Upper lobe of left lung (tissue), 6 donors: Measurements from ENCODE around the gene LRPPRC. TPM values are rescaled to one million over a fixed set of nuclear protein-coding genes. Genes with fewer than 3 reads are reported as not detected.
"Not testable (repeated sequence)": the region's sequence is repeated elsewhere in the genome, so short reads cannot be mapped to it uniquely, and the experiment has no call there.

Experiments used
- ATAC-seq, 2 donors: fragments of 200-7000 bp; cut with Tn5 transposase; one replicate each; pipeline ENCODE4 v1.9.1; 2022; ENCODE audit warnings: mild to moderate bottlenecking in 2 of 2, moderate library complexity in 2 of 2; ENCODE audit not compliant: low FRiP score in 2 of 2
- DNase-seq, 2 donors: peaks; one replicate each; pipeline ENCODE4 v3.0.0-alpha.2; 2019 to 2020
- H3K27ac ChIP-seq, 4 donors: fragments of 200-600 bp; sonication (generic); one replicate each; pipeline ENCODE4 v1.5.1; 2016 to 2019
- H3K27me3 ChIP-seq, 4 donors: fragments of 200-600 bp; sonication (generic); one replicate each; pipeline ENCODE4 v1.5.1; 2017 to 2019
- H3K36me3 ChIP-seq, 4 donors: fragments of 200-600 bp; sonication (generic); one replicate each; pipeline ENCODE4 v1.5.1; 2016 to 2019
- H3K4me1 ChIP-seq, 4 donors: fragments of 200-600 bp; sonication (generic); one replicate each; pipeline ENCODE4 v1.5.1; 2018 to 2019
- H3K4me3 ChIP-seq, 4 donors: fragments of 200-600 bp; sonication (generic); one replicate each; pipeline ENCODE4 v1.5.1; 2017 to 2019; ENCODE audit warnings: mild to moderate bottlenecking in 2 of 4, moderate library complexity in 1 of 4
- H3K9me3 ChIP-seq, 4 donors: fragments of 200-600 bp; sonication (generic); one replicate each; pipeline ENCODE4 v1.5.1; 2018 to 2019
- EP300 ChIP-seq, 4 donors: sonication (generic); formaldehyde crosslinking; IDR thresholded peaks; one replicate each; pipeline ENCODE4 v1.5.1; 2017; ENCODE audit warnings: antibody characterized with exemption in 4 of 4, control low read depth in 2 of 4
- POLR2A ChIP-seq, 4 donors: fragments of 450-650 bp; IDR thresholded peaks; one replicate each; pipeline ENCODE4 v1.5.1; 2016 to 2017; ENCODE audit warnings: antibody characterized with exemption in 4 of 4, mild to moderate bottlenecking in 2 of 4
- POLR2AphosphoS5 ChIP-seq, 2 donors: sonication (generic); formaldehyde crosslinking; IDR thresholded peaks; one replicate each; pipeline ENCODE4 v1.5.1; 2017; ENCODE audit warnings: antibody characterized with exemption in 2 of 2
- WGBS, 2 donors: methylation state at CpG; one replicate each; pipeline ENCODE4 v1.1.5; 2017 to 2018; 5-methylcytosine and 5-hydroxymethylcytosine counted together
- total RNA-seq, 6 donors: library from RNA; depleted of rRNA in 4 of 6; stranded (reverse); fragments of >200 nt in 4 of 6; gene quantifications; one replicate each; pipeline versions ENCODE4 v1.1.0 to v1.2.1, GENCODE V29; 2016 to 2021
- TF ChIP-seq, protein P1 (sequence below), 6 experiments: fragments of 450-650 bp in 4 of 6; fragments of 200-600 bp in 2 of 6; sonication (generic) in 2 of 6; IDR thresholded peaks; one replicate each; pipeline ENCODE4 v1.5.1; 2016 to 2019; ENCODE audit warnings: antibody characterized with exemption in 6 of 6
- donor health status: DM: no; HTN: no; CAD: no; lungs with moderate emphysema.
- donor health status: DM: no; HTN: yes; CAD: no; lungs with severe emphysema.

Gene LRPPRC
- total RNA-seq, 6 donors from 2014 or later, result 29.3 to 86.2 (median 47.2) TPM

DNA sequence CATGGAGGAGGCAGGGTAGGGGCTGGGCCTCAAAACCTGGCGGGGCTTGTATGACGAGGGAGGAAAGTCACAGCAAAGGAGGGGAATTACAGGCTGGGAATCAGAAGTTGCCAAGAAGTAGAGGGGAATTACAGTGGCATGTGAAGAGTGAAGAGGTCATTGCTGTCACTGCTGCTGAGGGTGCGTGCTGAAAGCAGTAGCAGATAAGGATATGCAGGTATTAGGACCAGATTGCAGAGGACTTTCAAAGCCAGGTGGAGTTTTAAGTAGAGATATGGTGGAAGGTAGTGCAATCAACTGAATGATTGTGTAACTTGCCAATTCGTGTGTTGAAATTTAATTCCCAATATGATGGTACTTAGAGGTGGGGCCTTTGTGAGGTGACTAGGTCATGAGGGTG, 19.4 kb upstream of the LRPPRC start:
- Histone ChIP-seq H3K27me3 (no peaks in the 10 kb centered on the region), H3K27ac (no peak overlapping the region), H3K36me3 (no peaks in the 10 kb centered on the region), H3K9me3 (no peaks in the 10 kb centered on the region), H3K4me3 (no peak overlapping the region), H3K4me1 (no peaks in the 10 kb centered on the region)
- 76 to 79% methylated on average over 4 of the region's 4 CpGs for WGBS, 2 donors
- TF ChIP-seq, protein P1, sequence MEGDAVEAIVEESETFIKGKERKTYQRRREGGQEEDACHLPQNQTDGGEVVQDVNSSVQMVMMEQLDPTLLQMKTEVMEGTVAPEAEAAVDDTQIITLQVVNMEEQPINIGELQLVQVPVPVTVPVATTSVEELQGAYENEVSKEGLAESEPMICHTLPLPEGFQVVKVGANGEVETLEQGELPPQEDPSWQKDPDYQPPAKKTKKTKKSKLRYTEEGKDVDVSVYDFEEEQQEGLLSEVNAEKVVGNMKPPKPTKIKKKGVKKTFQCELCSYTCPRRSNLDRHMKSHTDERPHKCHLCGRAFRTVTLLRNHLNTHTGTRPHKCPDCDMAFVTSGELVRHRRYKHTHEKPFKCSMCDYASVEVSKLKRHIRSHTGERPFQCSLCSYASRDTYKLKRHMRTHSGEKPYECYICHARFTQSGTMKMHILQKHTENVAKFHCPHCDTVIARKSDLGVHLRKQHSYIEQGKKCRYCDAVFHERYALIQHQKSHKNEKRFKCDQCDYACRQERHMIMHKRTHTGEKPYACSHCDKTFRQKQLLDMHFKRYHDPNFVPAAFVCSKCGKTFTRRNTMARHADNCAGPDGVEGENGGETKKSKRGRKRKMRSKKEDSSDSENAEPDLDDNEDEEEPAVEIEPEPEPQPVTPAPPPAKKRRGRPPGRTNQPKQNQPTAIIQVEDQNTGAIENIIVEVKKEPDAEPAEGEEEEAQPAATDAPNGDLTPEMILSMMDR (IDR thresholded peaks at IDR 0.05), result no peak
- TF ChIP-seq EP300 (IDR thresholded peaks at IDR 0.05) (no peak), POLR2A (IDR thresholded peaks at IDR 0.05) (no peak), POLR2AphosphoS5 (IDR thresholded peaks at IDR 0.05) (no peak)
- ATAC-seq (no peak), DNase-seq (no peak)

DNA sequence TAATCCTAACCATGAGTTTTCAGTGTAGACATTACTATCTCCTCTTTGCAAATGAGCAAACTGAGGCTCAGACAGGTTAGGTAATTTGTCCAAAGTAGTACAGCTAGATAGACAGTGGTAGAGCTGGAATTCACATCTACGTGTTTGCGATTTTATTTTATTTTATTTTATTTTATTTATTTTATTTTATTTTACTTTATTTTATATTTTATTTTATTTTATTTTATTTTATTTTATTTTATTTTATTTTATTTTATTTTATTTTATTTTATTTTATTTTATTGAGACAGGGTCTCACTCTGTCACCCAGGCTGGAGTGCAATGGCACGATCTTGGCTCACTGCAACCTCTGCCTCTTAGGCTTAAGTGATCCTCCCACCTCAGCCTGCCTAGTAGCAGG, 17.4 kb upstream of the LRPPRC start:
- DNase-seq, H3K4me3 ChIP-seq: not testable (repeated sequence)
- WGBS, 2 donors, result 95 to 98% methylated on average over 3 of the region's 3 CpGs

DNA sequence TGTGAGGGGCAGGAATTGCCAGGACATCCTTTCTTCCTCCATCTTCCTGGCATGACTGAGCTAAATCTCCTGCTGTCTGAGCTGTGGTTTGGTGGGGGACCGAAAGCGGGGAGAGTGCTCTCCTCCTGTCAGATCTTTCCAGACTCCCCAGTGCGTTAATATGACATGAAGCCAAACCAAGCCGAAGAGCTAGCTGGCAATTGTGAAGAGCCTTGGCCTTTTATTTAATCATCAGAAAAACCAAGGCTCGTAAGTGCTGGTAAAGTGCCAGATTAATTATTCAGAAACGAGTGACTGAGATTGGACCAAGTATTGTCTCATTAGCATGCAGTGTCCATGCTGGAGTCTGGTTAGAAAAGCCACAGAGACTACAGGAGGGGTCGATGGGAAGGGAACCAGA, 14.5 kb upstream of the LRPPRC start:
- ATAC-seq (no peak), DNase-seq (no peak)
- no peaks in the 10 kb centered on the region for H3K36me3 ChIP-seq
- H3K9me3 ChIP-seq, result no peaks in the 10 kb centered on the region
- TF ChIP-seq POLR2A (IDR thresholded peaks at IDR 0.05) (no peak), POLR2AphosphoS5 (IDR thresholded peaks at IDR 0.05) (no peak), EP300 (IDR thresholded peaks at IDR 0.05) (no peak)
- TF ChIP-seq, protein P1 (IDR thresholded peaks at IDR 0.05), result no peak
- WGBS, 2 donors, result 62 to 77% methylated on average over 7 of the region's 7 CpGs
- peaks cover 0 to 5% (median 0%) of the 10 kb centered on the region in 4 donors for H3K4me1 ChIP-seq
- no peaks in the 10 kb centered on the region for H3K27me3 ChIP-seq
- H3K4me3 ChIP-seq, result no peak overlapping the region
- no peak overlapping the region for H3K27ac ChIP-seq

More for the DNA sequence above, 17.4 kb upstream of the LRPPRC start:
- ATAC-seq, H3K36me3 ChIP-seq, H3K27me3 ChIP-seq, H3K9me3 ChIP-seq, H3K4me1 ChIP-seq, H3K27ac ChIP-seq: not testable (repeated sequence)

DNA sequence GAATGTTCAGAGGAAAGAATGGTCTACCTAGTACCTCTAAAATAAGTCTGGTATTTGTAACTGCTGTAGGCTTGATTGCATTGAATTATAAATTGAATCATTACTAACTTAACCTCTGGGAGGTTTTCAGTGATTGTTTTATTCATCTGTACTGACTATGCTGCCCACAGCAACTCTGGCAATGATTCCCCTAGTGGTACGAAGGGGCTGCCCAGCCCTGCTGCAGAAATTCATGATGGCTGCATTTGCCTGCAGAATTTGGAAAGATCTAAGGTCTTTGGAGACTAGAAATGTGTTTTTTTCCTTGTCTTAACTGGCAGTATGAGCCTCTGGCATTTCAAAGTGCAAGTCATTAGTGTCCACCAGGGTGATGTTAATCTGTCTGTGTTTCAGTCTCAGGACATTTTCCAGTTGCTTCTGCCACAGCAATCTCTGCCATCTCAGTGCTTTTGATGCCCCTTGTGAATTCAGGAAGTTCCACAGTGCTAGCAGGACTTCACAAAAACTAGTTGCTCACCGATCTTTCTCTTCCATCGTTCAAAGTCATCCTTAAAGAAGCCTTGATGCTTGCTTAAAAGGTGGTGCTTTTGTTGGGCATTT, 13.4 kb upstream of the LRPPRC start:
- H3K36me3 ChIP-seq, result no peaks in the 10 kb centered on the region
- peaks cover 0 to 7% (median 0%) of the 10 kb centered on the region in 4 donors for H3K4me1 ChIP-seq

DNA sequence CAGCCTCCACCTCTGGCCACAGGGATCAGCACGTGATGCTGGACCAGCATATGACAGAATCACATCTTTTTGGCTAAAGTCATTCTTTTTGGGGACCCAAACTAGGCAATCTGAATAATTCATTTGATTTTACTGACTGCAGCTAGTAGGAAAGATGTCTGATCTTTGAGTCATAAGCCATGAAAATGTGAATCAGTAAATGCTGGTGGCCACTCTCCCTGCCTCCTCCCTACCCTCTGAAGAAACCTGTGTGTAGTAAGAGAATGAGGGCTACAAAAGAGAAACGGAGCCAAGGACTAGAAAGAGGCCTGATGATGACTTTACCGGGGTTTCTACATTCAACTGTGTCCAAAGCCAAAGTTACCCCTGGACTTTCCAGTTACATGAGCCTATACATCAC, 10.1 kb upstream of the LRPPRC start:
- TF ChIP-seq, protein P1 (IDR thresholded peaks at IDR 0.05), result no peak
- TF ChIP-seq EP300 (IDR thresholded peaks at IDR 0.05), result no peak
- no peak for TF ChIP-seq POLR2AphosphoS5 (IDR thresholded peaks at IDR 0.05)
- no peak for TF ChIP-seq POLR2A (IDR thresholded peaks at IDR 0.05)
- no peaks in the 10 kb centered on the region for H3K9me3 ChIP-seq
- no peak overlapping the region for H3K4me3 ChIP-seq
- no peaks in the 10 kb centered on the region for H3K27me3 ChIP-seq
- H3K4me1 ChIP-seq, result peaks cover 0 to 7% (median 0%) of the 10 kb centered on the region in 4 donors
- DNase-seq (no peak), ATAC-seq (no peak)
- H3K36me3 ChIP-seq, result no peaks in the 10 kb centered on the region
- 79 to 80% methylated on average over 3 of the region's 3 CpGs for WGBS, 2 donors
- no peak overlapping the region for H3K27ac ChIP-seq

More for the DNA sequence above, 13.4 kb upstream of the LRPPRC start:
- ATAC-seq (no peak), DNase-seq (no peak)
- H3K9me3 ChIP-seq, result no peaks in the 10 kb centered on the region
- H3K27me3 ChIP-seq, result no peaks in the 10 kb centered on the region
- H3K4me3 ChIP-seq, result no peak overlapping the region
- H3K27ac ChIP-seq, result no peak overlapping the region
- 58 to 77% methylated on average over 3 of the region's 3 CpGs for WGBS, 2 donors
- TF ChIP-seq POLR2AphosphoS5 (IDR thresholded peaks at IDR 0.05) (no peak), EP300 (IDR thresholded peaks at IDR 0.05) (no peak), POLR2A (IDR thresholded peaks at IDR 0.05) (no peak)
- TF ChIP-seq, protein P1 (IDR thresholded peaks at IDR 0.05), result no peak
